Activated CD4-positive, CD25-positive, alpha-beta regulatory T cell treated with anti-CD3 and anti-CD28 coated beads, Interleukin-2, amount 50 U/mL, for 16 hours (primary cell): ENCODE measurements around the gene CD300A.

Source experiments
- DNase-seq: peaks from one replicate; pipeline ENCODE4 v3.0.0-alpha.2; 2020; ENCODE audit warnings: low read depth, low spot score

CD300A gene

GRCh38 chr17:74466111-74466827, at the start of gene CD300A:
Gene CD300A (plus strand): TSS chr17:74466634. CDS start chr17:74466704, 70 bp downstream.
- no peak for DNase-seq

GRCh38 chr17:74417178-74418045, 49.0 kb upstream of the CD300A start:
- DNase-seq, result no peak

- DNase-seq, result no peak
Observed at GRCh38 chr17:74419928-74420411, 46.5 kb upstream of the CD300A start.

GRCh38 chr17:74424117-74424516, 42.3 kb upstream of the CD300A start:
- no peak for DNase-seq

- no peak for DNase-seq
Observed at GRCh38 chr17:74424657-74425056, 41.8 kb upstream of the CD300A start.

- no peak for DNase-seq
Observed at GRCh38 chr17:74426551-74427047, 39.8 kb upstream of the CD300A start.

GRCh38 chr17:74427048-74427762, 39.2 kb upstream of the CD300A start:
- no peak for DNase-seq

- DNase-seq, result no peak
Observed at GRCh38 chr17:74427763-74428153, 38.7 kb upstream of the CD300A start.

- no peak for DNase-seq
Observed at GRCh38 chr17:74429604-74430384, 36.6 kb upstream of the CD300A start.

- no peak for DNase-seq
Observed at GRCh38 chr17:74430385-74430705, 36.1 kb upstream of the CD300A start.

- no peak for DNase-seq
Observed at GRCh38 chr17:74430706-74431567, 35.5 kb upstream of the CD300A start.

GRCh38 chr17:74431568-74432423, 34.6 kb upstream of the CD300A start, which contains the start of gene GPRC5C:
Gene GPRC5C (plus strand): TSS chr17:74432088. CDS start chr17:74439777, 7,689 bp downstream.
- DNase-seq, result no peak

GRCh38 chr17:74432424-74432690, 34.1 kb upstream of the CD300A start:
- DNase-seq, result no peak

GRCh38 chr17:74432766-74433391, 33.6 kb upstream of the CD300A start:
- no peak for DNase-seq

GRCh38 chr17:74433421-74434121, 32.9 kb upstream of the CD300A start:
- no peak for DNase-seq

- no peak for DNase-seq
Observed at GRCh38 chr17:74435775-74436359, 30.6 kb upstream of the CD300A start.

GRCh38 chr17:74437702-74438101, 28.7 kb upstream of the CD300A start:
- no peak for DNase-seq
